ENCODE measurements around the gene ST3GAL3.

Gene ST3GAL3

GRCh38 chr1:43705982-43706597, 1.2 kb upstream of the ST3GAL3 start:
- no peak overlapping the region for H3K18ac ChIP-seq (ENCODE audit: low read length)
- no peak overlapping the region for H2BK5ac ChIP-seq (ENCODE audit: low read length)
- peak overlapping the region; percentile 99 for H3K56ac ChIP-seq (ENCODE audit: low read length)
- no peak overlapping the region for H2BK120ac ChIP-seq (ENCODE audit: low read depth, low read length)
- no peak overlapping the region for H3K27ac ChIP-seq (ENCODE audit: low read depth, low read length)
- no peak overlapping the region for H2BK15ac ChIP-seq (replicated peaks; ENCODE audit: low read depth)
- peak overlapping the region; percentile 50 for H3K23ac ChIP-seq (ENCODE audit: low read length)
- no peaks in the 10 kb centered on the region for H3K27me3 ChIP-seq (ENCODE audit: insufficient read depth, low read length, poor library complexity)
- no peak overlapping the region for H4K8ac ChIP-seq (ENCODE audit: low read depth, low read length)
- H4K5ac ChIP-seq (ENCODE audit: low read length), result no peak overlapping the region
- H3K79me2 ChIP-seq (ENCODE audit: control insufficient read depth, insufficient read depth, low read length), result no peaks in the 10 kb centered on the region
- DNase-seq, result no peak
- no CpG with 5 or more reads among the region's 5 CpGs for WGBS (ENCODE audit: extremely low coverage, insufficient coverage, low lambda C conversion rate)
- H3K4ac ChIP-seq (ENCODE audit: low read depth, low read length), result no peak overlapping the region
- H3K4me3 ChIP-seq (ENCODE audit: low read length), result no peak overlapping the region
- peaks cover 4% of the 10 kb centered on the region for H3K36me3 ChIP-seq (ENCODE audit: control insufficient read depth, insufficient read depth, low read length)
- H3K4me1 ChIP-seq (ENCODE audit: control insufficient read depth, low read depth, low read length), result no peaks in the 10 kb centered on the region
- H2AK5ac ChIP-seq (ENCODE audit: low read length), result no peak overlapping the region
- H3K79me1 ChIP-seq (ENCODE audit: low read length), result no peaks in the 10 kb centered on the region
- H3K9ac ChIP-seq (ENCODE audit: low read length), result peak overlapping the region; percentile 99
- H3K4me2 ChIP-seq (ENCODE audit: low read length), result peak overlapping the region; percentile 100

- H3K27ac ChIP-seq (ENCODE audit: low read depth, low read length), result no peak overlapping the region
Observed at GRCh38 chr1:43706598-43707189, 642 bp upstream of the ST3GAL3 start.

GRCh38 chr1:43708002-43708410, 670 bp downstream of the ST3GAL3 start:
- Histone ChIP-seq H2BK120ac (ENCODE audit: low read depth, low read length) (no peak overlapping the region), H2AK5ac (ENCODE audit: low read length) (no peak overlapping the region), H3K79me1 (ENCODE audit: low read length) (no peaks in the 10 kb centered on the region), H3K27ac (ENCODE audit: low read depth, low read length) (peak overlapping the region; percentile 82), H3K4me2 (ENCODE audit: low read length) (peak overlapping the region; percentile 93), H3K4me3 (ENCODE audit: low read length) (peak overlapping the region; percentile 86), H3K36me3 (ENCODE audit: control insufficient read depth, insufficient read depth, low read length) (peaks cover 4% of the 10 kb centered on the region), H2BK5ac (ENCODE audit: low read length) (no peak overlapping the region), H3K18ac (ENCODE audit: low read length) (peak overlapping the region; percentile 55), H3K79me2 (ENCODE audit: control insufficient read depth, insufficient read depth, low read length) (no peaks in the 10 kb centered on the region), H4K8ac (ENCODE audit: low read depth, low read length) (no peak overlapping the region), H2BK15ac (replicated peaks; ENCODE audit: low read depth) (no peak overlapping the region), H3K9ac (ENCODE audit: low read length) (peak overlapping the region; percentile 91), H3K56ac (ENCODE audit: low read length) (peak overlapping the region; percentile 97), H3K4me1 (ENCODE audit: control insufficient read depth, low read depth, low read length) (no peaks in the 10 kb centered on the region), H3K4ac (ENCODE audit: low read depth, low read length) (no peak overlapping the region), H3K27me3 (ENCODE audit: insufficient read depth, low read length, poor library complexity) (no peaks in the 10 kb centered on the region), H3K23ac (ENCODE audit: low read length) (peak overlapping the region; percentile 45), H4K5ac (ENCODE audit: low read length) (no peak overlapping the region)
- peak; percentile 72 for DNase-seq
- WGBS (ENCODE audit: extremely low coverage, insufficient coverage, low lambda C conversion rate), result no CpG with 5 or more reads among the region's 15 CpGs

More at GRCh38 chr1:43706598-43707189, 642 bp upstream of the ST3GAL3 start:
- peak overlapping the region; percentile 83 for H2BK5ac ChIP-seq (ENCODE audit: low read length)
- H2BK120ac ChIP-seq (ENCODE audit: low read depth, low read length), result no peak overlapping the region
- H3K27me3 ChIP-seq (ENCODE audit: insufficient read depth, low read length, poor library complexity), result no peaks in the 10 kb centered on the region
- peak; percentile 81 for DNase-seq
- H3K4me2 ChIP-seq (ENCODE audit: low read length), result peak overlapping the region; percentile 100
- no peak overlapping the region for H2BK15ac ChIP-seq (replicated peaks; ENCODE audit: low read depth)
- no peak overlapping the region for H3K18ac ChIP-seq (ENCODE audit: low read length)
- no peaks in the 10 kb centered on the region for H3K4me1 ChIP-seq (ENCODE audit: control insufficient read depth, low read depth, low read length)
- no peak overlapping the region for H3K4ac ChIP-seq (ENCODE audit: low read depth, low read length)
- H2AK5ac ChIP-seq (ENCODE audit: low read length), result peak overlapping the region; percentile 82
- peak overlapping the region; percentile 99 for H3K56ac ChIP-seq (ENCODE audit: low read length)
- H3K79me2 ChIP-seq (ENCODE audit: control insufficient read depth, insufficient read depth, low read length), result no peaks in the 10 kb centered on the region
- WGBS (ENCODE audit: extremely low coverage, insufficient coverage, low lambda C conversion rate), result no CpG with 5 or more reads among the region's 30 CpGs
- peak overlapping the region; percentile 92 for H3K4me3 ChIP-seq (ENCODE audit: low read length)
- H3K9ac ChIP-seq (ENCODE audit: low read length), result peak overlapping the region; percentile 99
- no peak overlapping the region for H4K5ac ChIP-seq (ENCODE audit: low read length)
- H3K79me1 ChIP-seq (ENCODE audit: low read length), result no peaks in the 10 kb centered on the region
- H3K23ac ChIP-seq (ENCODE audit: low read length), result peak overlapping the region; percentile 100
- H4K8ac ChIP-seq (ENCODE audit: low read depth, low read length), result no peak overlapping the region
- peaks cover 4% of the 10 kb centered on the region for H3K36me3 ChIP-seq (ENCODE audit: control insufficient read depth, insufficient read depth, low read length)

DNA sequence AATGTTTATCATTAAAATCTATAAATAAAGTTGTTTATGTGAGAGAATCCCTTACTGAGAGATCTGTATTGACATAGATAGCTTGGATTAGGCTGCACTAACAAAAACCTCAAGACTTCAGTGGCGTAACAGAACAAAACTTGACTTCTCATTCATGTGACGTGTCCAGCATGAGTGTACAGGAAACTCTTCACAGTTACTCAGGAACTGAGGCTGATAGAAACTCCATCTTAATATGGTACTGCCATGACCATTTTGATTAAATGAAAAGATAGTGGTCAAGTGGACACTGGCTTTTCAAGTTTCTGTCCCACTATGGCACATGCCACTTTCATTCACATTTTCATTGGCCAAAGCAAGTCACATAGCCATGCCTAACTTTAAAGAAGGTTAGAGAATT, 3.7 kb downstream of the ST3GAL3 start:
- DNase-seq, result no peak
- Histone ChIP-seq H3K18ac (ENCODE audit: low read length) (no peak overlapping the region), H3K36me3 (ENCODE audit: control insufficient read depth, insufficient read depth, low read length) (no peaks in the 10 kb centered on the region), H3K4me2 (ENCODE audit: low read length) (no peak overlapping the region), H3K27me3 (ENCODE audit: insufficient read depth, low read length, poor library complexity) (no peaks in the 10 kb centered on the region), H3K27ac (ENCODE audit: low read depth, low read length) (no peak overlapping the region), H2BK120ac (ENCODE audit: low read depth, low read length) (no peak overlapping the region), H2BK5ac (ENCODE audit: low read length) (no peak overlapping the region), H3K9ac (ENCODE audit: low read length) (no peak overlapping the region), H3K4me1 (ENCODE audit: control insufficient read depth, low read depth, low read length) (no peaks in the 10 kb centered on the region), H3K4ac (ENCODE audit: low read depth, low read length) (no peak overlapping the region), H4K8ac (ENCODE audit: low read depth, low read length) (no peak overlapping the region), H4K5ac (ENCODE audit: low read length) (no peak overlapping the region), H3K79me1 (ENCODE audit: low read length) (no peaks in the 10 kb centered on the region), H3K79me2 (ENCODE audit: control insufficient read depth, insufficient read depth, low read length) (no peaks in the 10 kb centered on the region), H3K56ac (ENCODE audit: low read length) (no peak overlapping the region), H2AK5ac (ENCODE audit: low read length) (no peak overlapping the region), H2BK15ac (replicated peaks; ENCODE audit: low read depth) (no peak overlapping the region), H3K23ac (ENCODE audit: low read length) (no peak overlapping the region), H3K4me3 (ENCODE audit: low read length) (no peak overlapping the region)
- WGBS (ENCODE audit: extremely low coverage, insufficient coverage, low lambda C conversion rate), result no CpG with 5 or more reads among the region's 2 CpGs

DNA sequence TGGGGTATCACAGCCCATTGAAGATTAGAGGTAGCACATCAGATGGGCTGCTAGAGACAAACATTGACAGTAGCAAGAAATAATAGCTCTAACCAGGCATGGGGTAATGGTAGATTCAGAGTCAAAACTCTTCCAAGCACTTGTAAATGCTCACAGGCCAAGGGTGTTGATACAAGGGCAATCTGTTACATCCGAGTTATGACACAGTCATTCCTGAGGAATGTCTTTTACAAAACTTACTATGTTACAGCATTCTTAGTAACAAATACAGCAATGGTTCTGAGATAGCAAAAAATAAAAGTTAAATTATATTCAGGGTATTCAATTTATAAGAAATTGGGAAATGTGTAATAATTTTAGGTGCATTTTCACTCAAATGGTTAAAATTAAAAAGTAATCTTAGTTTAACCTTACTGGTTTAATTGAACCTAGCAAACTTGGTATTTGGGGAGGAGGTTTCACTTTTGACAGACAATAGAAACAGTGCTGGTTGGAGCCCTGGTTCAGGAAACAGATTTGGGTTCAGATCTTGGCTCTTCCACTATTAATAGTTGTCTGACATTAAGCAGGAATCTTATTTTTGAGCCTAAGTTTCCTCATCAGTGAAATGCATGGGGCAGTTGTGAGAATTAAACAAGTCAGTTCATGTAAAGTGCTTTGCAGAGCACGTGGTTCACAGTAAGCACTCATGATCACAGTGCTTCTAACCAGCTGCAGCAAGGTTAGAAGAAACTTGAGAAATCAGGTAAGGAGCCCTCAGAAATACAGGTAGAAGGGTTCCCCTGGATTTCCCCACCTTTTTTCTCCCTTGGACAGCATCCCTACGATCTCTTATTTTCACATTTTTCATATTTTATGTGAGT, 4.4 kb downstream of the ST3GAL3 start:
- Histone ChIP-seq H2BK15ac (replicated peaks; ENCODE audit: low read depth) (no peak overlapping the region), H3K27ac (ENCODE audit: low read depth, low read length) (no peak overlapping the region), H3K4me3 (ENCODE audit: low read length) (no peak overlapping the region)

More for the DNA sequence above, 4.4 kb downstream of the ST3GAL3 start:
- no CpG with 5 or more reads among the region's 3 CpGs for WGBS (ENCODE audit: extremely low coverage, insufficient coverage, low lambda C conversion rate)
- no peaks in the 10 kb centered on the region for H3K4me1 ChIP-seq (ENCODE audit: control insufficient read depth, low read depth, low read length)
- no peaks in the 10 kb centered on the region for H3K79me2 ChIP-seq (ENCODE audit: control insufficient read depth, insufficient read depth, low read length)
- no peak overlapping the region for H4K8ac ChIP-seq (ENCODE audit: low read depth, low read length)
- H3K27me3 ChIP-seq (ENCODE audit: insufficient read depth, low read length, poor library complexity), result no peaks in the 10 kb centered on the region
- H3K79me1 ChIP-seq (ENCODE audit: low read length), result no peaks in the 10 kb centered on the region
- no peak overlapping the region for H2BK5ac ChIP-seq (ENCODE audit: low read length)
- H3K23ac ChIP-seq (ENCODE audit: low read length), result no peak overlapping the region
- H3K18ac ChIP-seq (ENCODE audit: low read length), result no peak overlapping the region
- H3K4ac ChIP-seq (ENCODE audit: low read depth, low read length), result no peak overlapping the region
- no peak overlapping the region for H4K5ac ChIP-seq (ENCODE audit: low read length)
- no peak overlapping the region for H3K56ac ChIP-seq (ENCODE audit: low read length)
- peak; percentile 14 for DNase-seq
- no peak overlapping the region for H2AK5ac ChIP-seq (ENCODE audit: low read length)
- no peak overlapping the region for H3K4me2 ChIP-seq (ENCODE audit: low read length)
- no peak overlapping the region for H2BK120ac ChIP-seq (ENCODE audit: low read depth, low read length)
- H3K36me3 ChIP-seq (ENCODE audit: control insufficient read depth, insufficient read depth, low read length), result no peaks in the 10 kb centered on the region
- no peak overlapping the region for H3K9ac ChIP-seq (ENCODE audit: low read length)
